Esophagus squamous epithelium (tissue), 4 donors: ENCODE results near the gene NFIL3.

ENCODE experiments used
- POLR2A ChIP-seq, 4 donors: fragments of 450-650 bp; IDR thresholded peaks; one replicate each; pipeline ENCODE4 v1.6.1; 2017; ENCODE audit warnings: antibody characterized with exemption in 4 of 4, mild to moderate bottlenecking in 4 of 4, moderate library complexity in 3 of 4
- TF ChIP-seq, protein P1 (sequence below), 6 experiments: fragments of 450-650 bp in 4 of 6; fragments of 200-600 bp in 2 of 6; sonication (generic) in 2 of 6; IDR thresholded peaks; one replicate each; pipeline ENCODE4 v1.5.1; 2016 to 2019; ENCODE audit warnings: antibody characterized with exemption in 6 of 6, mild to moderate bottlenecking in 4 of 6, moderate library complexity in 4 of 6

DNA sequence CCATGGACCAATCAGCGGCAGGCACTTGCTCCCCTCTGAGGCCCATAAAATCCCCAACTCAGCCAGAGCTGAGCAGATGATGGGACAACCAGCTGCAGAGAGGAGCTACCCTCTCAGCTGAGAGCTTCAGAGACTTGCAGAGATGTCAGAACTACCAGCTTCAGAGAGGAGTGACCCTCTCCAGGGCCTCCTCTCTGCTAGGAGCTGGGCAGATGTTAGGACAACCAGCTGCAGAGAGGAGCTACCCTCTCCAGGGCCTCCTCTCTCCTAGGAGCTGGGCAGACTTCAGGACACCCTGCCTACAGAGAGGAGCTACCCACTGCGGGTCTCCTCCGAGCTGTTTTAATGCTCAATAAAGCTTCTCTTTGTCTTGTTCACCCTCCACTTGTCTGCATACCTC lies 58.9 kb downstream of the NFIL3 start:
- TF ChIP-seq, protein P1, sequence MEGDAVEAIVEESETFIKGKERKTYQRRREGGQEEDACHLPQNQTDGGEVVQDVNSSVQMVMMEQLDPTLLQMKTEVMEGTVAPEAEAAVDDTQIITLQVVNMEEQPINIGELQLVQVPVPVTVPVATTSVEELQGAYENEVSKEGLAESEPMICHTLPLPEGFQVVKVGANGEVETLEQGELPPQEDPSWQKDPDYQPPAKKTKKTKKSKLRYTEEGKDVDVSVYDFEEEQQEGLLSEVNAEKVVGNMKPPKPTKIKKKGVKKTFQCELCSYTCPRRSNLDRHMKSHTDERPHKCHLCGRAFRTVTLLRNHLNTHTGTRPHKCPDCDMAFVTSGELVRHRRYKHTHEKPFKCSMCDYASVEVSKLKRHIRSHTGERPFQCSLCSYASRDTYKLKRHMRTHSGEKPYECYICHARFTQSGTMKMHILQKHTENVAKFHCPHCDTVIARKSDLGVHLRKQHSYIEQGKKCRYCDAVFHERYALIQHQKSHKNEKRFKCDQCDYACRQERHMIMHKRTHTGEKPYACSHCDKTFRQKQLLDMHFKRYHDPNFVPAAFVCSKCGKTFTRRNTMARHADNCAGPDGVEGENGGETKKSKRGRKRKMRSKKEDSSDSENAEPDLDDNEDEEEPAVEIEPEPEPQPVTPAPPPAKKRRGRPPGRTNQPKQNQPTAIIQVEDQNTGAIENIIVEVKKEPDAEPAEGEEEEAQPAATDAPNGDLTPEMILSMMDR (IDR thresholded peaks at IDR 0.05) = no peak
- no peak for TF ChIP-seq POLR2A (IDR thresholded peaks at IDR 0.05)
